GM12872 (cell line): ENCODE data around the gene ATP6V1B1.

Source experiments
- CTCF ChIP-seq: IDR thresholded peaks from 3 replicates; pipeline ENCODE4 v1.5.1; 2011; ENCODE audit warnings: low read depth, mild to moderate bottlenecking, low read length, moderate library complexity; ENCODE audit not compliant: insufficient read depth

Gene ATP6V1B1

GRCh38 chr2:70935468-70936164 is at the start of gene ATP6V1B1:
ATP6V1B1 (plus strand) TSS chr2:70935900; CDS start chr2:70935955, 55 bp downstream.
- no peak for TF ChIP-seq CTCF

GRCh38 chr2:70886541-70886987 is 49.1 kb upstream of the ATP6V1B1 start:
- TF ChIP-seq CTCF: no peak

- TF ChIP-seq CTCF: no peak
Measured at GRCh38 chr2:70887208-70887549, 48.5 kb upstream of the ATP6V1B1 start.

GRCh38 chr2:70887550-70888246 is 48.0 kb upstream of the ATP6V1B1 start:
- TF ChIP-seq CTCF: no peak

- TF ChIP-seq CTCF: no peak
Measured at GRCh38 chr2:70888366-70888922, 47.3 kb upstream of the ATP6V1B1 start.

GRCh38 chr2:70888923-70889715 is 46.6 kb upstream of the ATP6V1B1 start:
- TF ChIP-seq CTCF: no peak

- TF ChIP-seq CTCF: no peak
Measured at GRCh38 chr2:70889716-70890037, 46.0 kb upstream of the ATP6V1B1 start.
